Measurements from ENCODE around the gene C10orf143. TPM values are rescaled to one million over a fixed set of nuclear protein-coding genes. Genes with fewer than 3 reads are reported as not detected.

C10orf143 gene
- polyA plus RNA-seq, 2 of the 4 experiments (the other 2 are of a cell fraction): 1.2 to 1.6 TPM

GRCh38 chr10:130044067-130045061 is 66.3 kb downstream of the C10orf143 start:
- Histone ChIP-seq H3K4me3 (no peak overlapping the region), H3K9me3 (no peaks in the 10 kb centered on the region), H3K4me2 (no peak overlapping the region), H3K4me1 (no peaks in the 10 kb centered on the region), H3K27ac (no peak overlapping the region)
- 42% methylated on average over 14 of the region's 17 CpGs for whole genome bisulfite sequencing (ENCODE audit: missing lambda C conversion rate)
- ChIA-PET CTCF (interaction anchor here (0.9 kb wide), 1 partner anchor 66 kb away, joined by 3 read pairs; the partner anchor contains the start of gene C10orf143), POLR2A (no interaction called here)
- FAIRE-seq: no peak
- DNase-seq (ENCODE audit: low read depth in 1 of 2, low spot score in 1 of 2): no peak
- TF ChIP-seq NPAS2 (CRISPR knock-in tag; IDR thresholded peaks at IDR 0.05; ENCODE audit: borderline replicate concordance) (no peak), REST (IDR thresholded peaks at IDR 0.05) (no peak), KDM5A (IDR thresholded peaks at IDR 0.05) (no peak), JUNB (IDR thresholded peaks at IDR 0.05) (no peak), RFX5 (IDR thresholded peaks at IDR 0.05) (no peak), CBX8 (IDR thresholded peaks at IDR 0.05) (no peak), FOSB (CRISPR knock-in tag; IDR thresholded peaks at IDR 0.05) (no peak), HOXB5 (CRISPR knock-in tag; IDR thresholded peaks at IDR 0.05) (no peak), MAX (IDR thresholded peaks at IDR 0.05) (no peak), ZNF302 (CRISPR knock-in tag; IDR thresholded peaks at IDR 0.05) (no peak), MYC (IDR thresholded peaks at IDR 0.05; ENCODE audit: borderline replicate concordance, low read length) (no peak), RARB (CRISPR knock-in tag; IDR thresholded peaks at IDR 0.05) (no peak), HOXA7 (CRISPR knock-in tag; IDR thresholded peaks at IDR 0.05) (no peak), NR3C1 (IDR thresholded peaks at IDR 0.05) (no peak), ESRRA (IDR thresholded peaks at IDR 0.05; ENCODE audit: borderline replicate concordance, low read length) (no peak), FOSL2 (IDR thresholded peaks at IDR 0.05) (no peak), FOSL2 (CRISPR knock-in tag; IDR thresholded peaks at IDR 0.05) (no peak), HMGXB4 (CRISPR knock-in tag; IDR thresholded peaks at IDR 0.05; ENCODE audit: borderline replicate concordance) (no peak)
- ATAC-seq: no peak

- CTCF ChIA-PET: no interaction called here
- ATAC-seq (no peak), DNase-seq (ENCODE audit: low read depth in 1 of 2, low spot score in 1 of 2) (no peak), FAIRE-seq (no peak)
- H3K4me2 ChIP-seq: no peak overlapping the region
- no peaks in the 10 kb centered on the region for H3K9me3 ChIP-seq
- no peak for TF ChIP-seq HOXA7 (CRISPR knock-in tag; IDR thresholded peaks at IDR 0.05)
- no peak for TF ChIP-seq JUN (IDR thresholded peaks at IDR 0.05)
- no peak for TF ChIP-seq RCOR1 (IDR thresholded peaks at IDR 0.05; ENCODE audit: low read depth, low read length)
- TF ChIP-seq PBX3 (IDR thresholded peaks at IDR 0.05): no peak
- no peak overlapping the region for H3K27ac ChIP-seq
- H3K4me3 ChIP-seq: no peak overlapping the region
- WGBS (ENCODE audit: missing lambda C conversion rate): 19% methylated on average over 8 of the region's 8 CpGs
- no peaks in the 10 kb centered on the region for H3K4me1 ChIP-seq
- POLR2A ChIA-PET: no interaction called here
Measured at GRCh38 chr10:130043491-130043890, 67.1 kb downstream of the C10orf143 start.
